GM21367 (cell line): ENCODE data around the gene PPP2R5D.
A peak's percentile ranks its signal among the peaks of the same experiment; 100 is the strongest.
"Not testable (repeated sequence)": the region's sequence is repeated elsewhere in the genome, so short reads cannot be mapped to it uniquely, and the experiment has no call there.

ENCODE experiments used
- ATAC-seq: cut with Tn5 transposase; IDR thresholded peaks from one replicate; pipeline ENCODE4 v1.9.1; 2021; ENCODE audit not compliant: unreplicated experiment

Gene PPP2R5D

GRCh38 chr6:42988486-42989020 is 4.2 kb downstream of the PPP2R5D start:
- no peak for ATAC-seq

DNA sequence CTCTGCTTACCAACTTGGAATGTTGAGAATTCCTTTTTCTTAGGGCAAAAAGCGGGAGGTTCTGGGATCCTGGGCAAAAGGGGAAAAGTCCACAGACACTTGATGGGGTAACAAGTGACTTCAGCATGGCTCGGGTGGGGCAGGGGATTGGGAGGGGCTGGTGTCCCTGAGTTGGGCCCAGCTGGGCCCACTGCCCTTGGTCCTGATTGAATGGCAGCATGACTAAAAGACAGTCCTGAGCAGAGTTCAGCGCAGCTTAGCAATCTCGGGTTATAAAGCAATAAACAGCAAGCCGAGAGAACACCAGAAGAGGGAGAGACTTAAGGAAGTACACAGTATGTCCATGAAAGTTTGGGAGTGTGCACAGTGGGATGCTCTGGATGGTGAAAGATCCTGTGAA is 5.6 kb downstream of the PPP2R5D start:
- ATAC-seq: no peak

GRCh38 chr6:42993445-42993844 is 9.1 kb downstream of the PPP2R5D start:
- no peak for ATAC-seq

GRCh38 chr6:42996513-42996912 is 12.1 kb downstream of the PPP2R5D start:
- no peak for ATAC-seq

DNA sequence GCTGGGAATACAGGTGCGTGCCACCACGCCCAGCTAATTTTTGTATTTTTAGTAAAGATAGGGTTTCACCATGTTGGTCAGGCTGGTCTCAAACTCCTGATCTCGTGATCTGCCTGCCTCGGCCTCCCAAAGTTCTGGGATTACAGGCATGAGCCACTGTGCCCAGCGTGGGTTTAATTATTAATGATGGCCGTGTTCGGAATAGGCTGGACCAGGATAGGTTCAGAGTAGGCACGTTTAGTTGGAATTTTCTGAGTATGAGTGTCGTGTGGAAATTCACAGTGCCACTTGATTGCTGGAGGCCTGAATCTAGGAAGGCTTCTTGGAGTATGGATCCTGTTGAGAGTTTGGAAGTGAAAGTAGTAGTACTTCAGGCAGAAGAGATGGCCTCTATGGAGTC is 13.8 kb downstream of the PPP2R5D start:
- ATAC-seq: not testable (repeated sequence)

- ATAC-seq: no peak
Observed at GRCh38 chr6:43001843-43002242, 17.5 kb downstream of the PPP2R5D start.

- ATAC-seq: no peak
Observed at GRCh38 chr6:43005844-43006243, 21.5 kb downstream of the PPP2R5D start.

GRCh38 chr6:43006251-43006650 is 21.9 kb downstream of the PPP2R5D start:
- ATAC-seq: no peak

DNA sequence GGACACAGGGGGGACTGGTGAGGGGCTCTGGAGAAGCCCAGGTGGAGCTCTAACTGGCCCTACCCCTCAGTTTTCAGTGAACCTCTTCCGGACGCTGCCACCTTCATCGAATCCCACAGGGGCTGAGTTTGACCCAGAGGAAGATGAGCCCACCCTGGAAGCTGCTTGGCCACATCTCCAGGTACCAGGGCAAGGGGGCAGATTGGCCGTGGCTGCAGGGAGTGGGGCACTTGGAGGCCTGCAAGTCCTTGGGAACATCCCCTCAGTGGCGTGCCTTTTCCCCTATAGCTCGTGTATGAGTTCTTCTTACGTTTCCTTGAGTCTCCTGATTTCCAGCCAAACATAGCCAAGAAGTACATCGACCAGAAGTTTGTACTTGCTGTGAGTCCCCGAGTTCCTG is 22.8 kb downstream of the PPP2R5D start:
- no peak for ATAC-seq

DNA sequence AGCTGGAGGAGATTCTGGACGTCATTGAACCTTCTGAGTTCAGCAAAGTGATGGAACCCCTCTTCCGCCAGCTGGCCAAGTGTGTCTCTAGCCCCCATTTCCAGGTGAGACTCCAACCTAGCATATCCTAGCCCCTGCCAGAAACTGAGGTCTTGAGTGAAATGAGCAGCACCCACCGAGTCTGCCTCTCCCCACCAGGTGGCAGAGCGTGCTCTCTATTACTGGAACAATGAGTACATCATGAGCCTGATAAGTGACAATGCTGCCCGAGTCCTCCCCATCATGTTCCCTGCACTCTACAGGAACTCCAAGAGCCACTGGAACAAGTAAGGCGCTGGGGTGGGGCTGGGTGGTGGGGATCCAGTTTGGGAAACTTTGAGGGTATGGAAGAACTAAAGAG is 24.8 kb downstream of the PPP2R5D start:
- ATAC-seq: no peak

- ATAC-seq: no peak
Observed at GRCh38 chr6:43011207-43011606, 26.8 kb downstream of the PPP2R5D start.

- ATAC-seq: no peak
Observed at GRCh38 chr6:43012364-43012763, 28.0 kb downstream of the PPP2R5D start.

DNA sequence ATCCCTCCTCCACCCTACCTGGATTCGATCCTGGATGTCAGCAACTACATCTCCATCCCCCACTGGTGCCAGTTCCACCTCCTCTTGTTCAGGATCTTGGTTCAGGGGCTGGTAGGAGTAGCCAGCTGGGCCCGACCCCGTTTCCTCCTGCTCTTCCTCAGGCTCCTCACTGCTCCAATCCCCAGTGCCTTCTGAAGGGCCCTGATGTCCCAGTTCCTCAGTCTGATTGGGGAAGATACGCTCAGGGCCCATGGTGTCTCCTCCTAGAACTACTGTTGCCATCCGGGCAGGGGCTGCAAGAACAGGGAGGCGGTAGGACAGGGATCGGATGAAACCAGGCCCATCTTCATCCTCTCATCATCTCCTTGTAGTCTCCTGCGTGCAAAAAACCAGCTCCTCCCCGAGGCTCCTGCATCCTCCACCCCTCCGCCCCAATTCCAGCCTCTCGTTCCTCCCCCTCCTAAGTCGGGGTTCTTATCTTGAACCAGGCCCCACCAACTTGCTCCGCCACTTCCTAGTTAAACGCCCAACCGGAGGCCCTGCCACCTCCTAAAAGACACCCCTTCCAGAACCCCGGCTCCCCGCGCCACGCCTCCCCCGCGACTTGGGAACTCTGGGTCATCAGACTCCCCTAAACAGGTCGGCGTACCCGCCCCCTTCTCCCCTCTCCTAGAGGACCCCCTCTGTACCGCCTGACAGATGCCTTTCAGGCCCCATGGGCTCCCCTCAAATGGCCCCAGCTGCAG is 28.9 kb downstream of the PPP2R5D start:
- ATAC-seq: no peak

- ATAC-seq: peak; percentile 76
Observed at GRCh38 chr6:43013843-43014433, 29.6 kb downstream of the PPP2R5D start, which contains the start of the genes KLHDC3 and MEA1. Gene KLHDC3, plus strand, starts transcription at chr6:43014249. Its CDS starts 2,944 bp downstream, at chr6:43017193. Gene MEA1, minus strand, starts transcription at chr6:43013946. Its CDS starts 133 bp downstream, at chr6:43013813.

GRCh38 chr6:43014434-43014909 is 30.1 kb downstream of the PPP2R5D start:
- no peak for ATAC-seq

DNA sequence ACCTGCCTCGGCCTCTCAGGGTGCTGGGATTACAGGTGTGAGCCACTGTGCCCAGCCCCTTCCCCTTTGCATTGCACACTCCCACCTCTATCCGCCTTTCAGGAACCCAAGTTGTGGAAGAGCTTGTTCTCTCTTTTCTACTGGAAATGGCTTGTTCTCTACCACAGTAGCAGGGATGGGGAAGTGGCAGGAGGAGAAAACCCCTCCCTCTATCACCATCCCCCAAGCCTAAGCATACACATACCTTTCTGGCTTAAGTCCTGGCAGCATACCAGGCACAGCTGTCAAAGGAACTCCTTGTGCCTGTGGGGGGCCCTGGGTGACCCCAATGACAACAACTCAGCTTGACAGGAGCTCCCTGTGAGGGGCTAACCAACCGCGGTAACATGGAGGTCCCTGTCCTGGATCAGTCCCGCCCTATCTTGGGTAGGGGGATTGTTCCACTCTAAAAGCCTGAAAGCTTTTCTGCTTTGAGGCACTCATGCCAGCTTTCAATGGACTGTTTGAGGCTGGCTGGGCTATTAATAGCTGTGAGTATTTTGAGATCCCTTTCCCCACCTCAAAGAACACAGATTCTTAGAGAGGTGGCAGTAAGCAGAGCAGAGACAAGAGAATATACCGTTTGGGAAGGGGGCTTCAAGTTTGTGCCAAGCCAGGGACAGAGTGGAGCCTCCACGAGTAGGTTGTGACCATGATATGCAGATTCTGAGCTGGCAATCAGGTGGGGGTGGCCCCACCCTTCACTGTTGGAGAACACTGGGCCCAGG is 32.0 kb downstream of the PPP2R5D start:
- ATAC-seq: no peak

DNA sequence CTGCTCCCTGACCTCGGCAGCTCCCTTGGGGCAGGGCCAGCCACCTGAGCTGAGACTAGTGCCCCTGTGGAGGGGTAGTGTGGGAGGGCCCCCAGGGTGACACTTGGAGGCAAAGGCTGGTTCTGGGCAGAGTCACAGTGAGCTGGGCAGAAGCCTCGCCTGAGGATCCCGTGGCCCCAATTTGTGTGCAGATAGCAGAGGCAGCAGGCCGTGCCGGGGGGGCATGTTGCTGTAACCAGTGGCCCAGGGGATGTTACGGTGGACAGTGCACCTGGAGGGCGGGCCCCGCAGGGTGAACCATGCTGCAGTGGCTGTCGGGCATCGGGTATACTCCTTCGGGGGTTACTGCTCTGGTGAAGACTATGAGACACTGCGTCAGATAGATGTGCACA is 32.6 kb downstream of the PPP2R5D start:
- no peak for ATAC-seq

- ATAC-seq: no peak
Observed at GRCh38 chr6:43019152-43019551, 34.8 kb downstream of the PPP2R5D start.

DNA sequence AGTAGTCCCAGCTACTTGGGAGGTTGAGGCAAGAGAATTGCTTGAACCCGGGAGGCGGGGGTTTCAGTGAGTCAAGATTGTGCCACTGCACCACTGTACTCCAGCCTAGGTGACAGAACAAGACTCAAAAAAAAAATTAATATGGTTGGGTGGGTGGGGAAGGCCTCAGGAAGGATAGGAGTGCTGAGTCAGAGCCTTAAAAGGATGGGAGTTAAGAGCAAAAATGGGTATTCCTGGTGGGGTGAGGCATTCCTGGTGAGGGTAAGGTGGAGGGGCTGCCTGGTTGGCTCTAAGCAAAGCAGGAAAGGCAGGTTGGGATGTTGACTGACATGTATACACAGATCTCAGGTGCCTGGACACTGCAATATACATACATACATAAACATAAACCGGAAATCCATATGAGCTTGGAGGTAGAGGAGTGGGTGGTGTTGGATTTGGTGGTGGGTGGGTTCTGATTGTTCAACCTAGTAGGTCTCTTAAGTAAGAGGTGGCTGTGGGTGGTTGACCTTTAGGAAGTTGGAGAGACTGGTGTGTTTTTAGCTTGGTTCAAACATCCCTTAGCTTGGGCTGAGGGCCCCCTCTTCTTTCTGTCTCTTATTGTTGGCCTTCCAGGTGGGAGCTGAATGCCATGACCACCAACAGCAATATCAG is 35.8 kb downstream of the PPP2R5D start:
- no peak for ATAC-seq

DNA sequence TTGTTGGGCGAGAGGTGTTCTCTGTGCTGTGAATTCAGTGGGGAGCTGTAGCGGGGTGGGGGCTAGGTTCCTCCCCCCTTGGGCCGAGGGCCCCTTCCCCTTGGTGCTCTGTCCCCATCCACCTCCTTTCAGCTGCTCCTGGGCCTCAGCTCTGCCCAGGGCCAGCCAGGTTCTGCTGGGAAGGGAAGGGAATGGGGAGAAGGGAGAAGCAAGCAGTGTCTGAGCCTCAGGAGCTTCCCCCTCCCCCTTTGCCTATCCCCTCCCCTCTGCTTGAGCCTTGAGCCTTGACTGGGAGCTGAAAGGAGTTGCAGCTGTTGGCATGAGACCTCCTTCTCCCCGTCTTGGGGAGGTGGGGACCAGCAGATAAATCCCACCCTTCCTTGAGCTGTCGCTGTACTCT is 36.5 kb downstream of the PPP2R5D start:
- ATAC-seq: no peak
